Activated CD4-positive, alpha-beta T cell treated with anti-CD3 and anti-CD28 coated beads, Interleukin-2, Interleukin-6, amounts not matched to agents 100 ng/mL and 50 ng/mL, durations not matched to agents 16 hours and 8 hours (primary cell): ENCODE measurements around the gene COL4A2.

Experiments
- DNase-seq: peaks from one replicate; pipeline ENCODE4 v3.0.0-alpha.2; 2020

The COL4A2 gene

GRCh38 chr13:110341445-110342244, 34.6 kb downstream of the COL4A2 start:
- no peak for DNase-seq

GRCh38 chr13:110342474-110342873, 35.4 kb downstream of the COL4A2 start:
- DNase-seq = no peak

GRCh38 chr13:110343241-110343865, 36.3 kb downstream of the COL4A2 start:
- no peak for DNase-seq

GRCh38 chr13:110344320-110344719, 37.2 kb downstream of the COL4A2 start:
- no peak for DNase-seq

GRCh38 chr13:110345266-110345665, 38.2 kb downstream of the COL4A2 start:
- DNase-seq = no peak

- no peak for DNase-seq
Measured at GRCh38 chr13:110345701-110346100, 38.6 kb downstream of the COL4A2 start.

GRCh38 chr13:110346661-110347067, 39.6 kb downstream of the COL4A2 start:
- no peak for DNase-seq

- DNase-seq = no peak
Measured at GRCh38 chr13:110347088-110347487, 40.0 kb downstream of the COL4A2 start.

GRCh38 chr13:110347535-110348308, 40.6 kb downstream of the COL4A2 start:
- no peak for DNase-seq

- no peak for DNase-seq
Measured at GRCh38 chr13:110348309-110349105, 41.4 kb downstream of the COL4A2 start.

GRCh38 chr13:110349239-110349638, 42.2 kb downstream of the COL4A2 start:
- DNase-seq = no peak

GRCh38 chr13:110350049-110350448, 43.0 kb downstream of the COL4A2 start:
- DNase-seq = no peak

GRCh38 chr13:110350509-110350908, 43.4 kb downstream of the COL4A2 start:
- no peak for DNase-seq

- no peak for DNase-seq
Measured at GRCh38 chr13:110351636-110352420, 44.7 kb downstream of the COL4A2 start.

- peak; percentile 4 for DNase-seq
Measured at GRCh38 chr13:110352735-110353134, 45.7 kb downstream of the COL4A2 start.

- no peak for DNase-seq
Measured at GRCh38 chr13:110353339-110353977, 46.4 kb downstream of the COL4A2 start.

- no peak for DNase-seq
Measured at GRCh38 chr13:110354123-110354627, 47.1 kb downstream of the COL4A2 start.

GRCh38 chr13:110354715-110355473, 47.8 kb downstream of the COL4A2 start:
- DNase-seq = no peak

- no peak for DNase-seq
Measured at GRCh38 chr13:110356362-110356761, 49.3 kb downstream of the COL4A2 start.

GRCh38 chr13:110358381-110358780, 51.3 kb downstream of the COL4A2 start:
- DNase-seq = no peak
